GM19463 (cell line): ENCODE results near the gene CDKN2B-AS1.
"Not testable (repeated sequence)": the region's sequence is repeated elsewhere in the genome, so short reads cannot be mapped to it uniquely, and the experiment has no call there.

Source experiments
- ATAC-seq: cut with Tn5 transposase; IDR thresholded peaks from one replicate; pipeline ENCODE4 v1.9.1; 2021; ENCODE audit warnings: mild to moderate bottlenecking, moderate library complexity; ENCODE audit not compliant: unreplicated experiment

CDKN2B-AS1 gene

DNA sequence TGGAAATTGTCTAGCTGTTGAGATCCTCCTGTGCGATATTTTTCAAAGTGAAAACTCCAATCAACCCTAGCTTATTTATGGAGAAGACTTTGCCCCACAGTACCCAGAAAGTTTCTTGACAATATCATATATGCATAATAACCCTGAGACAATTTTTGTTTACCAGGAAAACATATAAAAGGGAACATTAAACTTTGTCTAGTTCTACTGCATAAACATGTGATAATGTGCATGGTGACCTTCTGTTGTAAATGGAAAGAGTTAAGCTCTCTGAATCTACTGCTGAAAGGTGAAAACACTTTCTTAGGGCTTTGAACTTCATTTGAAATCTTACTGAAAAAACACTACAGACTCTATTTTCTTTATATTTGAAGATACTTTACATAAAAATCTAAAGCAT, 46.8 kb downstream of the CDKN2B-AS1 start:
- ATAC-seq = no peak

DNA sequence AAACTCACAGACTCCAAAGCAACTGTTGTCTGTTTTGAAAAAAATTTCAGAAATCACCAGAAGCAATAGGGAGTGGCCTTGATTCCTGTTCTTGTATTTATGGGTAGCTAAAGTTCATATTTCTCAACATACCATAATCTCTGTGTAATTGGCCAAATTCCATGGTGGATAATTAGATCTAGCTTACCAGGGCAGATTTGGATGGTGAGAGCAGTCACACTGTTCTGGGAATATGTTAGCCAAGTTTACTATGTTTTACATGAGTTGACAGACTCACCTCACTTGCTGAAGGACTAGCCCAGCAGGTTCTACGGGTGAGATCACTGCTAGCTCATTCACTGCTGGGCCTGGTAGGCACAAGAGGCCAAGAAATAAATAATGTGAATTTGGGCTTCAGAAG, 47.2 kb downstream of the CDKN2B-AS1 start:
- ATAC-seq = no peak

DNA sequence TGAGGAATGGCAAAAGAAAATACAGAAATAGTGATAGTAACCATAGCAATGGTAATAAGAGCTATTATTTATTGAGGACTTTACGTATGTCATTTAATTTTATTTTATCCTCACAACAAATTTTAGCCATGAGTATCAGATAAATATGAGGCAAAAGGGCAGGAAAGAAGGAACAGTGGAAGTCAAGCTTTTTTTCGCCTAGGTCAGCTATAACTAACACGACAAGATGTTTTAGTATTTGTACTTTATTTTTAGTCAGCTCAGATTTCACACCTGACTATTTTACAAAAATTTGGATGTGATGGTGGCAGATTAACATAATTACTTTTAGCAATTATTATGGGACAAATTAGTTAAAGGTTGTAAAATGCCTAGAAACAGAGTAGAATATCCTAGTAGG, 49.3 kb downstream of the CDKN2B-AS1 start:
- ATAC-seq = no peak

DNA sequence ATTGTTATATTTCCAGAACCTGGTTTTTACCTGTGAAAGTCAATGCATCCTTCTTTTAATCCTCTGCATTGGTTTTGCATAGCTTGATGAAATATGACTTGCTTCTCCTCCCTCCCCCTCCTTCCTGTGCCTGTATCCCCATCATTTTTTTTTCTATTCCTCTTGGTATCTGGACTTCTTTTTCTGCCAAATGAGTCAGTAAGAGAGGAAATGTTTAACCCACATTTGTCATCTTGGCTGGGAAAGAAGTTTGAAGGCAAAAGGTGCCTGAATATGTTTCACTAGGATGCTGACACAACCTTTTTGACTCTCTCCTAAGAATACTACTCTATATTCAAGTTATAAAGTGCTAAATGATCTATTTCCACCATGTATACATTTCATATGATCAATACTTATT, 50.0 kb downstream of the CDKN2B-AS1 start:
- no peak for ATAC-seq

DNA sequence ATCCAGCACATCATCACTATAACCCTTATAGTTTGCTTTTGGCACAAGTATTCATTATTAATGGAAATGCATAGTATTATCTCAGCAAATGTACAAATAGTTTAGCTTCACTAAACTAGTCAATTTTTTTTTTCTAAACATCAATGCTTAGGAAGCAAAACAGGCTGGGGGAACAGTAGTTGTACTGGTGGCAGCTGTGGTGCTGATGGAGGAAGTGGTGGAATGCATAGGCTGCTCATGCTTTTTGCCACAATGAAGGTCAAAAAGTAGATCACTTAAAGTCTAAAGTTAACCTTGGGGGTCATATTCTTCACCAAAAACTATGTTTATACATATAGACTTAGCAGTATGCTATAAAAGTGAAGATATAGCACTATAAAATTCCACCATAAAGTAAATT, 50.8 kb downstream of the CDKN2B-AS1 start:
- ATAC-seq = no peak

DNA sequence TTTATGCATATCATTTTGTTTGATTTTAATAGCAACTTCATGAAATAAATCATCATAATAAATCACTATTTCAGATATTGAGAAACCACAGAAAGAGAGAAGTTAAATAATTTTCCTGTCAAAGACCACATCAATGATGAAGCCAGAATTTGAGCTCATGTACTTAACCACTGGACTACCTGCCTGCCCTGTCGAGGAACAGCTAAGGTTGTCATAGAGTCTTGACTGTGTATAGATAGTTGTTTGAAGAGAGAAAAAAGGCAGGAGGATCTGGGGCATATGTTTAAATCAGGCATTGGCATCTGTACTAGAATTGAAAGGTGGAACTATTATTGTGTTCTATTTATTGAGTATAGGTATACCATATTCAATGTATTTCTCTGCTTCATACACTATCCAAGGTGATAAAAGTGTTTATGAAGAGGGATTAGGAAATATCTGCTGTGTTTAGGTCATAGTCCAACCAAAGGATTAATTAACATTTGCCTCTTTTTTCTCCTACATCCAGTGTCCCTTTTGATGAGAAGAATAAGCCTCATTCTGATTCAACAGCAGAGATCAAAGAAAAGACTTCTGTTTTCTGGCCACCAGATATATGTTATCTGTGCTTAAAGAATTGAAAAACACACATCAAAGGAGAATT, 51.8 kb downstream of the CDKN2B-AS1 start:
- ATAC-seq = no peak

DNA sequence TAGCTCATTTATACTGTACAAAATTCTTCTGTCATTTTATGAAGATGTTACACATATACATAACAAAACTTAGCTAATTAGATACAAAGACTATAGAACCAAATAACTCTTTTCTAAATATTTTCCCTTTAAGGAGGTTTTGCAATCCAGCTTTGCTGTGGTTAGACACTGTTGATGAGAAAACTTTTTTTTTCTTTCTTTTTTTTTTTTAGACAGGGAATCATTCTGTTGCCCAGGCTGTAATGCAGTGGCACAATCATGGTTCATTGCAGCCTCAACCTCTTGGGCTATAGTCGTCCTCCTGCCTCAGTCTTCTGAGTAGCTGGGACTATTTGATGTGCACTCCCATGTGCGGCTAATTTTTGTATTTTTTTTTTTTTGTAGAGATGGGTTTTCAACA, 53.0 kb downstream of the CDKN2B-AS1 start:
- ATAC-seq = no peak

DNA sequence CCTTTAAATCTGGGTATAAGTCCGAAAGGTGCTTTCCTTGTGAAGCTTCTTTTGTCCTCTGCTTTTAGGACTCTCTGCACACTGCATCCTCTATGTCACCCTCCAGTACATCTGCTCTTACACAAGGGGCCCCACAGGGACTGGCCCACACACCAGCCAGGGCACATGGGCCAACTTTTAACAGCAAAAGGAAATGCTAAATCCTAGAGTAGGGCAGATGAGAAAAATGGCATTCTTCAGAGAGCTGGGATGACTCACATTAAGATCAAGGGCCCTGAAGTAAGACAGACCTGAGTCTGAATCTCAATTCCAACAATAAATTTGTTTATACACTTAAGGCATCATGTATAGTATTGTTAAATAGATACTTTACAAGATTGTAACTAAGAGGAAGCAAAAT, 54.8 kb downstream of the CDKN2B-AS1 start:
- no peak for ATAC-seq

DNA sequence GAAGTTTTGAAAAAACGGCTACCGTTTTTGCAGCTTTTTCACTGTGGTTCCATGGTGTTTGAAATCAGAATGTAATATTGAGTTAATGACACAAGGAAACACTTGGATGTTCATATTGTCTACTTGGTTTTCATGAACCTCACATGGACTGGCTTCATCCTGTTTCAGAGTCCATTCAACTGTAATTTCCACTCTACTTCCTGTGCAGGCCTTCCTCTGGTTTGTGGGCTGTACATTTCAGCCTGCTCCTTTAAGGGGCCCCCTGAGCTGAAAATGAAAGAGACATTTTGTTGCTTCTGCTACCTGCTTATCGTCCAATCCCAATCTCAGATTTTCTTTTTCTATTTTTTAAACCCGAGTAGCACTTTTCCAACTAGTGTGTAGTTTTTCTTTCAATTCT, 56.3 kb downstream of the CDKN2B-AS1 start:
- peak; percentile 64 for ATAC-seq

DNA sequence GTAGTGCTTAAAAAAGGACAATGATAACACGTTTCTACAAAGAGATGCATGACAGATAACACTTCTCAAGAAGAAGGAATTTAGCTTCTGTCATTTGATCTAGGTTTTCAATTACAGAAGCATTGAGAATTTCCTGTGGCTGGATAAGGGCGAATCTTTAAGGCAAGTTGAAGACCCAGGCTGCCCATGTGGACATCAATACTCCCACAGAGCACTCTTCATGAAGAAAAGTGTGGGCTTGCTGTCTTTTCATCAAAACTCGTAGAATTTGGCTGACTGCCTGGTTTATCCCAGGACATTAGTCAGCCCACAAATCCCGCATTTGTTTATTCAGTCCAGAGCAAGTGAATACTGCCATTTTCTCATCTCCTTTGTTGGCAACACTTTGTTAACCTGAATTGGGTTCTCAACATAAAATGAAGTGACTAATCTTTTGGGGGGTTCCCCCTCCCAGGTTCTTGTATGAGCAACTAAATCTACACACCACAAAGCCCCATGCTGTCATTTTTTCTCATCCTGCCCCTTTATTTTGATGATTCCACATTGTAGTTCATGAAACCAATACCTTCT, 57.9 kb downstream of the CDKN2B-AS1 start:
- peak; percentile 56 for ATAC-seq

DNA sequence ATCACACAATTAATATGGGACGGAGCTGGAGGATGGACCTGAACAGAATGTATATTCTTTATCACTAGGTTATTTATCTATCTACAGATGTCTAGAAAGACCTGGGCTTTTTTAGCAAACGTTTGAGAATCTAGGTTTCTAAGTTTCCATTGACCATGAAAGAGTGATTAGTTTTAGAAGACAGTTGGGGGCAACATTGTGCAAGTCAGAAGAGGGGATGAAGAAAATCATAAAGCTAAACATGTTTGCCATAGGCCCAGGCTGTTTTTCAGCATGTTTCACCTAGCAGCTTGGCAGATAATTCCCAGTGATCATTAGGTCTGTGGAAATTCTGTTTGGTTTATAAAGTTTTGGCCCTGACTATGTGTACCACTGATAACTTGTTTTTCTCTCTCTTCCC, 58.6 kb downstream of the CDKN2B-AS1 start:
- ATAC-seq = no peak

DNA sequence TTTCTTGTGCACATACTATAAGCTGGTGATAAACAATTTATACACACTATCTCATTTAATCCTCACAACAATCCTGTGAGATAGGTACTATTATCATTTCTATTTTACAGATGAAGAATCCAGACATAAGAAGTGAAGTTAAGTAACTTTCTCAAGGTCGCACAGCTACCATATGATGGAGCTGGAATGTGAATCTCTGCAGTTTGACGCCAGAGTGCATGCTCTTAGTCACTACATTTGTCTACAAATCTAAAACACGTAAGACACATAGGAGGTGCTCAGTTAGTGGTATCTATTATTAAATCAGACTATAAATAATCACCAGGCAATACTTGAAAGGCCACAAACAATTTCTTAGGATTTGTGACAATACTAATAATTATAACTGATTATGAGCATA, 59.5 kb downstream of the CDKN2B-AS1 start:
- ATAC-seq = no peak

DNA sequence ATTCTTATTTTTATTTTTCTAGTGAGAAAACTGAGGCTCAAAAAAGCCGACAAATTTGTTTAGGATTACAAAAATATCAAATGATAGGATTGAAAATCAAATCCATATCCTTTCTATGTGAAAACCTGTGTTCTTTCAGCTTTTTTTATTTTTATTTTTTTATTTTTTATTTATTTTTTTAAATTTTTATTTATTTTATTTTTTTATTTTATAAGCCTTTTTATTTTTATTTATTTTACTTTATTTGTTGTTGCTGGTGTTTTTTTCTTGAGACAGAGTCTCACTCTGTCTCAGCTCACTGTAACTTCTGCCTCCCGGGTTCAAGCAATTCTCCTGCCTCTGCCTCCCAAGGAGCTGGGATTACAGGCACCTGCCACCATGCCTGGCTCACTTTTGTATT, 59.9 kb downstream of the CDKN2B-AS1 start:
- ATAC-seq = no peak

DNA sequence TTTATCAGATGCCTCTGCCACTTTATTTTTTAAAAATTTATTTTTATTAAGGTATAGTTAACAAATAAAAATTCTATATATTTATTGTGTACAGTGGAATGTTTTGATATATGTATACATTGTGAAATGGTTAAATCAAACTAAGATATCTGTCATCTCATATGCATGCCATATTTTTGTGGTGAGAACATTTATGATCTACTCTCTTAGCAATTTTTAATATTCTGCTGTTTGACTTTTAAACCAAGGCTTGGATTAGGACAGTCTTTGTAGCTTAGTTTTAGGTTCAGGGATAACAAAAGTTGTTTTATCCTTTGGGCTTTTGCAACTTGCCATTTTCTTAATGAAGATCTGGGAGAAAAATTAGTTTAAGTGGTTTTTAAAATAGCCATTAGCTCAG, 60.5 kb downstream of the CDKN2B-AS1 start:
- no peak for ATAC-seq

DNA sequence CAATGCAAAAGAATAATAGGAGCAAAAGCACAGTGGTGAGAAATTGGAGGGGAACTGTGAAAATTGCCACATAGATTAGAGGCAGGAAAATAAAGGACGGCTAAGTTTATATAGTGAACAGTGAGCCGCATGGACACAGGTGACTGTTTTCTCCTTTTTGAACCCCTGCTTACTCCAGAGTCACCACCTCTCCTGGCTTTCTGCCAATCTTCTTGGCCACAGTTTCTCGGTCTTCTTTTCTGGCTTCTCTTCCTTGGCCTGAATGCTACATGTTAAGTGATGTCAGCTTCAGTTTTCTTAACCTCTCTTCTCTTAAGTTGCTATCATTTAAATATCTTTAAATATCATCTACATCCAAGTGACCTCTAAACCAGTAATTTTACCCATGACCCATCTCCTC, 61.8 kb downstream of the CDKN2B-AS1 start:
- no peak for ATAC-seq

DNA sequence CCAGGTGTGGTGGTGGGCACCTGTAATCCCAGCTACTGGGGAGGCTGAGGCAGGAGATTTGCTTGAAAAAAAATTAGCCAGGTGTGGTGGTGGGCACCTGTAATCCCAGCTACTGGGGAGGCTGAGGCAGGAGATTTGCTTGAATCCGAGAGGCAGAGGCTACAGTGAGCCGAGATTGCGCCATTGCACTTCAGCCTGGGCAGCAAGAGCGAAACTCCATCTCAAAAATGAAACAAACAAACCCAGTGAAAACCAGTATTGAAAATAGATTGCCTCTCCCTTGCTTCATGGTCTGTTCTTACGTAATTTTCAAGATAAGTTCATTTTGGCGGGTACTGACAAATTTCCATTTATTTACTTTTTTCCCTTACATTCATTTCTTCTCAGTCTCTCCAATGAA, 63.4 kb downstream of the CDKN2B-AS1 start:
- not testable (repeated sequence) for ATAC-seq

DNA sequence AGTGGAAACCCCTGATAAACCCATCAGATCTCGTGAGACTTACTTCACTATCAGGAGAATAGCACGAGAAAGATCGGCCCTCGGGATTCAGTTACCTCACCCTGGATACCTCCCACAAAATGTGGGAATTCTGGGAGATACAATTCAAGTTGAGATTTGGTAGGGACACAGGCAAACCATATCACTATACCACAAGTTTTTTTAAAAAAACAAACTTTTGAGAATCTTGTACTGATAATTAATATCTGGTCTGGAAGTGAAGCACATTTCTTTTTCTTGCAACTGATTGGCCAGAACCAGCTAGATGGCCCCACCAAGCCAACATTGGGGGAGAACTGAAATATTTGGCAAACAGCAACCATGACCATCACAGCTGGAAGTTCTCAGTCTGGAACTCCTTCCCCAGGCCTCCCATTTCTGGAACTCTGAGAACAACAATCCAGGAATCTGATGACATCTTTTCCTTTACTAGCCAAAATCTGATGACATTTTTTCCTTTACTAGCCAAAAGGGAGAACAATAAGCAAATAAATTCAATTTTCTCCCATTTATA, 66.3 kb downstream of the CDKN2B-AS1 start:
- no peak for ATAC-seq

DNA sequence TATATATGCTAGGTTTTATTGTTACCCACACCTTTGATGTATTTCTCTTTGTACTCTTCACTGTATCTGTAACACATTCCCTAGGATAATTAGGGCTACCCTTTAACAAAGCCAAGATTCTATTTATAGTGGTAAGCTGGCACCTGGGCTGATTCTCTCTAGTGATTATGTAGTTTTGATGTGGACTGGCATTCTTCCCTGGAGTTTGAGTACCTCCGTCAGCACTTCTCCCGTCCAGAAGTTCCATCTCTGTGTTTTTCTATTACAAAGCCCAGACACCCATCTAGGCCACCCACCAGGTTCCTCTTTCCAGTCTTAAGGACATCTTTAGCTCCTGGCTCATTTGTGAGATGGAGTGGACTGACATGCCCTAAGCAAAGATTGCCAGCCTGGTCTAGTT, 70.4 kb downstream of the CDKN2B-AS1 start:
- ATAC-seq = no peak

DNA sequence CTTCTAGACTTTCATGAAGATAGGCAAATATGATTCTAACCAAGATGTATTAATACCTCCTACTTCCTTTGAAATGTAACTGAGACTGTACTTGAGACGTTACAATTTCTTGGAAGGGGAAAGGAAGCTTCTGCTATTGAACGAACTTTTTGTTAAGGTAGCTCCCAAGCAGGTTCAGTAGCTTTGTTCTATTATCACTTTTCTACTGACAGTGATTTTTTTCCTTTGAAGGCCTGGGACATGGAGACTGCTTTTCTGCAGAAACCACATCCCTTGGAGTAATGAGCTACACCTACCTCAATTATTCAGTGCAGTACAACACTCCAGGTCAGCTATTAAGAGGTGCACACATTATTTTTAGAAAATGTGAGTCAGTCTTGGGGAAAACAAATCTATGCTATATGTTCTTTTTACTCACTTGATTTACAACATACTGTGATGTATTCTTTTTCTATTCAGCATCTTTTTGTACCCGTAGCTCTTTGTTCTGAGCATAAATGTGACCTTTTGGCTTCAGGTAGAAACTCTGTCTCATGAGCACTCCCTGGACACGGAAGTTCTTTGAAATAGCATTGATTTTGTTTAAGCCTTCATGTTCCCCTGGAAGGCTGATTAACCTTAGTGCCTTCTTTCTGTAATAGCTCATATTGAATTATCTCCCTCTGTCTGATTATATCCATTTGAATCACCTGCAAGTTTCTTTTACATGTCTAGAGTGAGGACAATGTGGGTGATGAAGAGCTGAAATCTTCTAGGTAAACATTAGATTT, 71.0 kb downstream of the CDKN2B-AS1 start:
- ATAC-seq = no peak

DNA sequence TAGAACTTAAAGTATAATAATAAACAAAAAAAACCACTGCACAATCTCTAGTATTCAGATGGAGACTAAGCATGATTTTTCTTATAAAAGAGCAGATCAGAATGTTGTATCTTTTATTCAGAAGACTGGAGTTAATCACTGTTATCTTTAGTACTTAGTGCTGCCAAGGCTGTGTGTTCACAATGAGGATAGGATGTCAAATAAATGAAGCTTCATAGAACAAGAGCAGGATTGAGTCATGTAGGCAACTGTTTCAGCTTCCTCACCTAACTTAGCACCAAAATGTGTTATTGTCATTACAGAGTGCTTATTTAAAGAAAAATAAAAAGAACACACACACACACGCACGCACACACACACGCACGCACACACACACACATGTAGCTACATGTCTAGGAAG, 72.6 kb downstream of the CDKN2B-AS1 start:
- ATAC-seq = no peak

DNA sequence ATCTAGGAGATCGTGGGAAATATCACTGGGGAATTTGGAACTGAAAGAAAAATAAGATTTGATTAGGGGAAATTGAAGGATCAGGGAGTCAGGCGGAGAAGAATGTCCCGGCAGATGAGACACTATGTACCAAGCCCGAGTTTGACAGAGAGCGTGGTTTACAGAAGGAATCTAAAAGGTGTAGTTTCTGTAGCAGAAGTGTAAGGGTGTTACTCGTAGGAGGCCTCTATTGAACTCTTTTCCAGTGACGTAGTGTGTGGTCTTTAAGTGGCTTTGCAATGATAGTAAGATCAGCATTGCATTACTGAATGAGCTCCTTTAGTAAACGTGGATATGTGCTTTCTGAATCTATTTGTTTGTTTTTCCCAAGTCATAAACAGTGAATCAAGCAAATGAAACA, 73.8 kb downstream of the CDKN2B-AS1 start:
- ATAC-seq = no peak

DNA sequence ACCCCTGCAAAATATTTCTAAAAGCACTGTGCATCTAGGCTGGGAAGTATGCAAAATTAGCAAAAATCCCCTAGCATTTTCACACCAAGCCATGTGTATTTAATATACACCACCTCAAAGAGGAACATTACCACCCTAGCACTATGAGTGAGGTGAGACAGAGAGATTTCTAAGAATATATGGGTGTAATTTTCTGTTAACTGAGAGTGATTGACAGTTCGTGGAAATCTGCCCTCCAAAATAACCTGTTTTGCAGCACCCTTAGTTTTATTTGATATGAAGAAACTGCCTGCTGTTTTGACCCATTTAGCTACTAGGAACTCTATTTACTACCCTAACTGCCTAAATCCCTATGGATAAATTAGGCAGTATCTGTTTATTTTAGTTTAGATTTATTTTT, 78.8 kb downstream of the CDKN2B-AS1 start:
- no peak for ATAC-seq
